Calu3 (cell line): ENCODE measurements around the gene CUEDC1. TPM values are rescaled to one million over a fixed set of nuclear protein-coding genes. Genes with fewer than 3 reads are reported as not detected.

Experiments used
- BruUV-seq: library from RNA; stranded (reverse); fragments of 400-500 nt; replicated peaks from 2 replicates; lab custom pipeline; 2021; lab: Mats Ljungman, UMichigan
- CTCF ChIA-PET: fragments of 300-600 bp; sonication (Branson Sonifier 250); formaldehyde crosslinking; loops from one replicate; lab custom pipeline; 2022; ENCODE audit warnings: antibody characterized with exemption; lab: Charles Lee
- DNase-seq: peaks from one replicate; pipeline ENCODE4 v3.0.0; 2022
- H3K27ac Mint-ChIP-seq: one replicate; pipeline ENCODE4 v1.8.0; 2022; ENCODE audit warnings: mixed read lengths; ENCODE audit not compliant: unreplicated experiment
- H3K27me3 Mint-ChIP-seq: one replicate; pipeline ENCODE4 v1.8.0; 2022; ENCODE audit warnings: mixed read lengths; ENCODE audit not compliant: unreplicated experiment
- H3K36me3 Mint-ChIP-seq: one replicate; pipeline ENCODE4 v1.8.0; 2022; ENCODE audit warnings: mild to moderate bottlenecking, moderate library complexity, mixed read lengths; ENCODE audit not compliant: insufficient read depth, unreplicated experiment
- H3K4me1 Mint-ChIP-seq: one replicate; pipeline ENCODE4 v1.8.0; 2022; ENCODE audit warnings: mild to moderate bottlenecking, low read depth, mixed read lengths; ENCODE audit not compliant: unreplicated experiment
- H3K4me3 Mint-ChIP-seq: one replicate; pipeline ENCODE4 v1.8.0; 2022; ENCODE audit warnings: mild to moderate bottlenecking, low read depth, moderate library complexity, mixed read lengths; ENCODE audit not compliant: unreplicated experiment
- H3K9me3 Mint-ChIP-seq: one replicate; pipeline ENCODE4 v1.8.0; 2022; ENCODE audit warnings: low read depth, mixed read lengths; ENCODE audit not compliant: unreplicated experiment
- intact Hi-C: fragments of 100-400 bp; cut with micrococcal nuclease; formaldehyde crosslinking; loops from one replicate; pipeline ENCODE4 v1.10.0; 2022; ENCODE audit not compliant: unreplicated experiment
- total RNA-seq: library from RNA; stranded (reverse); gene quantifications from 2 replicates; pipeline ENCODE4 v1.2.3, GENCODE V29; 2022
- TF ChIP-seq, protein P1 (sequence below): fragments of 200-600 bp; IDR thresholded peaks from one replicate; pipeline ENCODE4 v1.8.0; 2022; ENCODE audit warnings: antibody characterized with exemption; ENCODE audit not compliant: unreplicated experiment

CUEDC1 gene
- total RNA-seq, 1 experiment from 2014 or later, result 30.9 TPM

DNA sequence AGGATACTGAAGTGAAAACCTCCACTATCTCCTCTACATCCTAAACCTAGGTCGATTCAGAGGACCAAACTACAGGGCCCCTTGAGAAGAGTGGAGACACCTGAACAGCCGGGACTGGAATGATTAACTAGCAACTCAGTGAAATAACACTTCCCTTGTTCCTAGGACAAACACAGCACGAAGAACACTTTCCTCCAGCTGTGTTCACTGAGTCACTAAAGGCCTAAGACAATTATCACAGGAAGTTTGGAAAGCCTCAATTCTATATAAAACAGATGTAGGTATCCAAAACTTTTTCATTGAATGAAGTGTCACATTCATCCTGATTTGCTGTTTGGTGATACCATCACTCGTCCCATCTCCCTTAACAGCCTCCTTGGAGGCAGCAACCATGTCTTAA, 15.5 kb upstream of the CUEDC1 start:
- no TSS peak for BruUV-seq
- no peak overlapping the region for H3K27ac Mint-ChIP-seq

DNA sequence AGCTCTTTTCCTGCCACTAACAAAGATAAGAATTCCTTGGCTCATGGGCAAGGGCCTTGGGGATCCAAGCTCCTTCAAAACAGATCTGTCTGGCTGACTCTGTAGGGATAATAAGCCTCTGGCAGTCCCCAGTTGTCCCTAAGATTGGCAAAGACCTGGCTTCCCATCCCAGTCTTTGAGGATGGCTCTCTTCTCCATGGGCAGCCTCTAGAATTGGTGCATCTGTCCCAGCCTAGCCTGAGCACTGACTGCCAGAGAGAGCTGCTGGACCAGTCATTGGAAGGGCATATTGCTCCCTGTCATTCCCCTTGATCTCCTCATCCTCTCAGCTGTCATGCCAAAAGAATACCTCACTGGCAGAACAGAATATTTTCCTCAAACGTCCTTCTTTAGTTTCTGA, 13.2 kb upstream of the CUEDC1 start:
- CTCF ChIA-PET, result no interaction called here
- TF ChIP-seq, protein P1, sequence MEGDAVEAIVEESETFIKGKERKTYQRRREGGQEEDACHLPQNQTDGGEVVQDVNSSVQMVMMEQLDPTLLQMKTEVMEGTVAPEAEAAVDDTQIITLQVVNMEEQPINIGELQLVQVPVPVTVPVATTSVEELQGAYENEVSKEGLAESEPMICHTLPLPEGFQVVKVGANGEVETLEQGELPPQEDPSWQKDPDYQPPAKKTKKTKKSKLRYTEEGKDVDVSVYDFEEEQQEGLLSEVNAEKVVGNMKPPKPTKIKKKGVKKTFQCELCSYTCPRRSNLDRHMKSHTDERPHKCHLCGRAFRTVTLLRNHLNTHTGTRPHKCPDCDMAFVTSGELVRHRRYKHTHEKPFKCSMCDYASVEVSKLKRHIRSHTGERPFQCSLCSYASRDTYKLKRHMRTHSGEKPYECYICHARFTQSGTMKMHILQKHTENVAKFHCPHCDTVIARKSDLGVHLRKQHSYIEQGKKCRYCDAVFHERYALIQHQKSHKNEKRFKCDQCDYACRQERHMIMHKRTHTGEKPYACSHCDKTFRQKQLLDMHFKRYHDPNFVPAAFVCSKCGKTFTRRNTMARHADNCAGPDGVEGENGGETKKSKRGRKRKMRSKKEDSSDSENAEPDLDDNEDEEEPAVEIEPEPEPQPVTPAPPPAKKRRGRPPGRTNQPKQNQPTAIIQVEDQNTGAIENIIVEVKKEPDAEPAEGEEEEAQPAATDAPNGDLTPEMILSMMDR, result no peak
- H3K27ac Mint-ChIP-seq, result no peak overlapping the region

More for the DNA sequence above, 15.5 kb upstream of the CUEDC1 start:
- Mint-ChIP-seq H3K4me3 (no peak overlapping the region), H3K9me3 (no peaks in the 10 kb centered on the region), H3K4me1 (peaks cover 5% of the 10 kb centered on the region), H3K36me3 (peaks cover 5% of the 10 kb centered on the region), H3K27me3 (no peaks in the 10 kb centered on the region)
- CTCF ChIA-PET, result no interaction called here
- intact Hi-C loops, result no loop called here
- TF ChIP-seq, protein P1, result no peak
- no peak for DNase-seq

DNA sequence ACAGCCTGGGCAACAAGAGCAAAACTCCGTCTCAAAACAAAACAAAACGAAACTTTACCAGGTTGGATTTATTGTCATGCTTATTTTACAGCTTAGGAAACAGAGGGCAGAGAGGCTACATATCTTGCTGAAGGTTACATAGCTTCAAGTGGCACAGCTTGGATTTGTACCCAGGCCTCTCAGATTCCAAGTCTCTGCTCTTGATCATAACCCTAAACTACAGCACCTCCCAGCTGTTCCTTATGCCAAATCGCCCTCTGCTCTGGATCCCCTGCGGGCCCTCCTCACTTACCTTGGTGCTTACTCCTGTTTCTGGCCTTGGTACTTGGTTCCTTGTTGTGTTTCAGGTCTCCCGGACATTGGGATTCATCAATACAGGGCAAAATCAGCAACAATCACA, 11.7 kb upstream of the CUEDC1 start:
- intact Hi-C loops, result no loop called here
- no TSS peak for BruUV-seq
- Mint-ChIP-seq H3K4me3 (no peak overlapping the region), H3K4me1 (peaks cover 5% of the 10 kb centered on the region), H3K9me3 (no peaks in the 10 kb centered on the region), H3K36me3 (no peaks in the 10 kb centered on the region), H3K27me3 (no peaks in the 10 kb centered on the region), H3K27ac (no peak overlapping the region)
- no peak for DNase-seq
- CTCF ChIA-PET, result no interaction called here
- TF ChIP-seq, protein P1, result no peak

More for the DNA sequence above, 13.2 kb upstream of the CUEDC1 start:
- H3K27me3 Mint-ChIP-seq, result no peaks in the 10 kb centered on the region
- intact Hi-C loops, result no loop called here
- H3K4me1 Mint-ChIP-seq, result peaks cover 5% of the 10 kb centered on the region
- no peak overlapping the region for H3K4me3 Mint-ChIP-seq
- no peaks in the 10 kb centered on the region for H3K36me3 Mint-ChIP-seq
- DNase-seq, result no peak
- H3K9me3 Mint-ChIP-seq, result no peaks in the 10 kb centered on the region
- no TSS peak for BruUV-seq

DNA sequence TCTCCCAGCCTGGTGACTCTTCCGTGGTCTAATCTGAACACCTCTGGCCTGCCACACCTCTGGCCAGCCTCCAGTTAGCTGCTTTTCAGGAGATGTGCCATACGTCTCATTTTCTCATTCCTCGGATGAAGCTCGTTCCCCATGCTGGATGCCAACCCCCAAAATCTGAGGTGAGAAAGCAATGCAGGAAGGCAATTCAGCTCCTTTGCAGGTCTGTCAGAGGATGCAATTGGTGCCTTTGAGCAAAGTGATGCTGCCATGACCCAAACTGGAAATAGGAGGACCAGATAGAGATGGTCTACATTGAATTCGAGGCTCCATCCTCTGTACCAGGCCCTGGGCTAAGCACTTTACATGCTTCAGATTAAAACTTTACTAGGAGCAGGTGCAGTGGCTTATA, 11.0 kb upstream of the CUEDC1 start:
- H3K4me1 Mint-ChIP-seq, result peaks cover 5% of the 10 kb centered on the region
- TF ChIP-seq, protein P1, result no peak
- no peak overlapping the region for H3K27ac Mint-ChIP-seq
- no TSS peak for BruUV-seq
- DNase-seq, result no peak
- intact Hi-C loops, result no loop called here
- CTCF ChIA-PET, result interaction anchor here (1.5 kb wide), 1 partner anchor 12 kb away, joined by 4 read pairs; the partner anchor contains the start of gene CUEDC1
- no peaks in the 10 kb centered on the region for H3K27me3 Mint-ChIP-seq
- H3K9me3 Mint-ChIP-seq, result no peaks in the 10 kb centered on the region
- no peak overlapping the region for H3K4me3 Mint-ChIP-seq
- H3K36me3 Mint-ChIP-seq, result no peaks in the 10 kb centered on the region
